ENCODE results near the gene MAPKBP1. TPM values are rescaled to one million over a fixed set of nuclear protein-coding genes. Genes with fewer than 3 reads are reported as not detected.

Gene MAPKBP1
- total and polyA plus RNA-seq, 2 of the 13 experiments (the other 11 are each of a cell fraction or from before 2014, with no cell fraction given): 3.0 to 7.3 TPM

DNA sequence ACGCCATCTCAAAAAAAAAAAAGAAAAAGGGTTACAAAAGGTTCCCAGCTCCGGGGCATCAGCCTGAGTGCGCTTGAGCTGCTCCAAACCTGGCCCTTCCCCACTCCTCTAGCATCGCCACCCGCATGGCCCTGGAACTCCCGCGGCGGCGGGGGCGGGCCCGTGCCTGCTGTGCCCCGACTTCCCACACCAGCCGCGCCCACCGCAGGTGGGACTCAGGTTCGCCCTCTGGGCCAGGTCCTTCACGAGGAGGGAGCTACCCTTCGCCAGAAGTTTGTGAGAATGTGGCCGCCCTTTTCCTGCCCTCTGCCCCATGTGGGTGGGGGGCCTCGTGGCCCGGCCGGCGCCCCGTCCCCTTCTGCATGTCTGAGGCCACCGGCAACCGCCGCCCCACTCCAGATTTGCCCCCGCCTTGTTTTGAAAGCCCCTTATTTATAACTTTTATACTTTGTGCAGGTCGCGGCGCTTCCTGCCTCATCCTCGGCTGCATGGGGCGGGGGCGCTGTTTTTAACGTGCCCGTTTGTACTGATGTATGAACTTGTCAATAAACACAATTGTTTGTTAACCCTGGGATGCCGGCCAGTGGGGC, 53.1 kb downstream of the MAPKBP1 start (continued):
- TF ChIP-seq, protein P1, sequence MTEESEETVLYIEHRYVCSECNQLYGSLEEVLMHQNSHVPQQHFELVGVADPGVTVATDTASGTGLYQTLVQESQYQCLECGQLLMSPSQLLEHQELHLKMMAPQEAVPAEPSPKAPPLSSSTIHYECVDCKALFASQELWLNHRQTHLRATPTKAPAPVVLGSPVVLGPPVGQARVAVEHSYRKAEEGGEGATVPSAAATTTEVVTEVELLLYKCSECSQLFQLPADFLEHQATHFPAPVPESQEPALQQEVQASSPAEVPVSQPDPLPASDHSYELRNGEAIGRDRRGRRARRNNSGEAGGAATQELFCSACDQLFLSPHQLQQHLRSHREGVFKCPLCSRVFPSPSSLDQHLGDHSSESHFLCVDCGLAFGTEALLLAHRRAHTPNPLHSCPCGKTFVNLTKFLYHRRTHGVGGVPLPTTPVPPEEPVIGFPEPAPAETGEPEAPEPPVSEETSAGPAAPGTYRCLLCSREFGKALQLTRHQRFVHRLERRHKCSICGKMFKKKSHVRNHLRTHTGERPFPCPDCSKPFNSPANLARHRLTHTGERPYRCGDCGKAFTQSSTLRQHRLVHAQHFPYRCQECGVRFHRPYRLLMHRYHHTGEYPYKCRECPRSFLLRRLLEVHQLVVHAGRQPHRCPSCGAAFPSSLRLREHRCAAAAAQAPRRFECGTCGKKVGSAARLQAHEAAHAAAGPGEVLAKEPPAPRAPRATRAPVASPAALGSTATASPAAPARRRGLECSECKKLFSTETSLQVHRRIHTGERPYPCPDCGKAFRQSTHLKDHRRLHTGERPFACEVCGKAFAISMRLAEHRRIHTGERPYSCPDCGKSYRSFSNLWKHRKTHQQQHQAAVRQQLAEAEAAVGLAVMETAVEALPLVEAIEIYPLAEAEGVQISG (CRISPR knock-in tag; IDR thresholded peaks at IDR 0.05): no peak
- peak; percentile 9; the same call in 1 of the 2 replicates for TF ChIP-seq MTA1 (CRISPR knock-in tag; IDR thresholded peaks at IDR 0.05; ENCODE audit: borderline replicate concordance)
- TF ChIP-seq SPEN (CRISPR knock-in tag; IDR thresholded peaks at IDR 0.05; ENCODE audit: low read depth): peak; percentile 21; the same call in 1 of the 2 replicates
- TF ChIP-seq, protein P2, sequence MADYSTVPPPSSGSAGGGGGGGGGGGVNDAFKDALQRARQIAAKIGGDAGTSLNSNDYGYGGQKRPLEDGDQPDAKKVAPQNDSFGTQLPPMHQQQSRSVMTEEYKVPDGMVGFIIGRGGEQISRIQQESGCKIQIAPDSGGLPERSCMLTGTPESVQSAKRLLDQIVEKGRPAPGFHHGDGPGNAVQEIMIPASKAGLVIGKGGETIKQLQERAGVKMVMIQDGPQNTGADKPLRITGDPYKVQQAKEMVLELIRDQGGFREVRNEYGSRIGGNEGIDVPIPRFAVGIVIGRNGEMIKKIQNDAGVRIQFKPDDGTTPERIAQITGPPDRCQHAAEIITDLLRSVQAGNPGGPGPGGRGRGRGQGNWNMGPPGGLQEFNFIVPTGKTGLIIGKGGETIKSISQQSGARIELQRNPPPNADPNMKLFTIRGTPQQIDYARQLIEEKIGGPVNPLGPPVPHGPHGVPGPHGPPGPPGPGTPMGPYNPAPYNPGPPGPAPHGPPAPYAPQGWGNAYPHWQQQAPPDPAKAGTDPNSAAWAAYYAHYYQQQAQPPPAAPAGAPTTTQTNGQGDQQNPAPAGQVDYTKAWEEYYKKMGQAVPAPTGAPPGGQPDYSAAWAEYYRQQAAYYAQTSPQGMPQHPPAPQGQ (CRISPR knock-in tag; IDR thresholded peaks at IDR 0.05; ENCODE audit: borderline replicate concordance): no peak
- no peak for TF ChIP-seq ZSCAN9 (CRISPR knock-in tag; IDR thresholded peaks at IDR 0.05; ENCODE audit: borderline replicate concordance)
- TF ChIP-seq PHF8 (CRISPR knock-in tag; IDR thresholded peaks at IDR 0.05): peak; percentile 4; the same call in 1 of the 2 replicates
- no peak for TF ChIP-seq XBP1 (CRISPR knock-in tag; IDR thresholded peaks at IDR 0.05)
- TF ChIP-seq, protein P3, sequence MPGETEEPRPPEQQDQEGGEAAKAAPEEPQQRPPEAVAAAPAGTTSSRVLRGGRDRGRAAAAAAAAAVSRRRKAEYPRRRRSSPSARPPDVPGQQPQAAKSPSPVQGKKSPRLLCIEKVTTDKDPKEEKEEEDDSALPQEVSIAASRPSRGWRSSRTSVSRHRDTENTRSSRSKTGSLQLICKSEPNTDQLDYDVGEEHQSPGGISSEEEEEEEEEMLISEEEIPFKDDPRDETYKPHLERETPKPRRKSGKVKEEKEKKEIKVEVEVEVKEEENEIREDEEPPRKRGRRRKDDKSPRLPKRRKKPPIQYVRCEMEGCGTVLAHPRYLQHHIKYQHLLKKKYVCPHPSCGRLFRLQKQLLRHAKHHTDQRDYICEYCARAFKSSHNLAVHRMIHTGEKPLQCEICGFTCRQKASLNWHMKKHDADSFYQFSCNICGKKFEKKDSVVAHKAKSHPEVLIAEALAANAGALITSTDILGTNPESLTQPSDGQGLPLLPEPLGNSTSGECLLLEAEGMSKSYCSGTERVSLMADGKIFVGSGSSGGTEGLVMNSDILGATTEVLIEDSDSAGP (CRISPR knock-in tag; IDR thresholded peaks at IDR 0.05; ENCODE audit: borderline replicate concordance): peak; percentile 46; the same call in 1 of the 2 replicates
- TF ChIP-seq NBN (conservative IDR thresholded peaks at IDR 0.05): no peak
- TF ChIP-seq, protein P4, sequence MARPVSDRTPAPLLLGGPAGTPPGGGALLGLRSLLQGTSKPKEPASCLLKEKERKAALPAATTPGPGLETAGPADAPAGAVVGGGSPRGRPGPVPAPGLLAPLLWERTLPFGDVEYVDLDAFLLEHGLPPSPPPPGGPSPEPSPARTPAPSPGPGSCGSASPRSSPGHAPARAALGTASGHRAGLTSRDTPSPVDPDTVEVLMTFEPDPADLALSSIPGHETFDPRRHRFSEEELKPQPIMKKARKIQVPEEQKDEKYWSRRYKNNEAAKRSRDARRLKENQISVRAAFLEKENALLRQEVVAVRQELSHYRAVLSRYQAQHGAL (CRISPR knock-in tag; IDR thresholded peaks at IDR 0.05; ENCODE audit: not compliant biosample characterization): peak; percentile 30
- TF ChIP-seq, protein P5, sequence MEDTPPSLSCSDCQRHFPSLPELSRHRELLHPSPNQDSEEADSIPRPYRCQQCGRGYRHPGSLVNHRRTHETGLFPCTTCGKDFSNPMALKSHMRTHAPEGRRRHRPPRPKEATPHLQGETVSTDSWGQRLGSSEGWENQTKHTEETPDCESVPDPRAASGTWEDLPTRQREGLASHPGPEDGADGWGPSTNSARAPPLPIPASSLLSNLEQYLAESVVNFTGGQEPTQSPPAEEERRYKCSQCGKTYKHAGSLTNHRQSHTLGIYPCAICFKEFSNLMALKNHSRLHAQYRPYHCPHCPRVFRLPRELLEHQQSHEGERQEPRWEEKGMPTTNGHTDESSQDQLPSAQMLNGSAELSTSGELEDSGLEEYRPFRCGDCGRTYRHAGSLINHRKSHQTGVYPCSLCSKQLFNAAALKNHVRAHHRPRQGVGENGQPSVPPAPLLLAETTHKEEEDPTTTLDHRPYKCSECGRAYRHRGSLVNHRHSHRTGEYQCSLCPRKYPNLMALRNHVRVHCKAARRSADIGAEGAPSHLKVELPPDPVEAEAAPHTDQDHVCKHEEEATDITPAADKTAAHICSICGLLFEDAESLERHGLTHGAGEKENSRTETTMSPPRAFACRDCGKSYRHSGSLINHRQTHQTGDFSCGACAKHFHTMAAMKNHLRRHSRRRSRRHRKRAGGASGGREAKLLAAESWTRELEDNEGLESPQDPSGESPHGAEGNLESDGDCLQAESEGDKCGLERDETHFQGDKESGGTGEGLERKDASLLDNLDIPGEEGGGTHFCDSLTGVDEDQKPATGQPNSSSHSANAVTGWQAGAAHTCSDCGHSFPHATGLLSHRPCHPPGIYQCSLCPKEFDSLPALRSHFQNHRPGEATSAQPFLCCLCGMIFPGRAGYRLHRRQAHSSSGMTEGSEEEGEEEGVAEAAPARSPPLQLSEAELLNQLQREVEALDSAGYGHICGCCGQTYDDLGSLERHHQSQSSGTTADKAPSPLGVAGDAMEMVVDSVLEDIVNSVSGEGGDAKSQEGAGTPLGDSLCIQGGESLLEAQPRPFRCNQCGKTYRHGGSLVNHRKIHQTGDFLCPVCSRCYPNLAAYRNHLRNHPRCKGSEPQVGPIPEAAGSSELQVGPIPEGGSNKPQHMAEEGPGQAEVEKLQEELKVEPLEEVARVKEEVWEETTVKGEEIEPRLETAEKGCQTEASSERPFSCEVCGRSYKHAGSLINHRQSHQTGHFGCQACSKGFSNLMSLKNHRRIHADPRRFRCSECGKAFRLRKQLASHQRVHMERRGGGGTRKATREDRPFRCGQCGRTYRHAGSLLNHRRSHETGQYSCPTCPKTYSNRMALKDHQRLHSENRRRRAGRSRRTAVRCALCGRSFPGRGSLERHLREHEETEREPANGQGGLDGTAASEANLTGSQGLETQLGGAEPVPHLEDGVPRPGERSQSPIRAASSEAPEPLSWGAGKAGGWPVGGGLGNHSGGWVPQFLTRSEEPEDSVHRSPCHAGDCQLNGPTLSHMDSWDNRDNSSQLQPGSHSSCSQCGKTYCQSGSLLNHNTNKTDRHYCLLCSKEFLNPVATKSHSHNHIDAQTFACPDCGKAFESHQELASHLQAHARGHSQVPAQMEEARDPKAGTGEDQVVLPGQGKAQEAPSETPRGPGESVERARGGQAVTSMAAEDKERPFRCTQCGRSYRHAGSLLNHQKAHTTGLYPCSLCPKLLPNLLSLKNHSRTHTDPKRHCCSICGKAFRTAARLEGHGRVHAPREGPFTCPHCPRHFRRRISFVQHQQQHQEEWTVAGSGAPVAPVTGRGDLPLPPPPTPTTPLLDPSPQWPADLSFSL (CRISPR knock-in tag; IDR thresholded peaks at IDR 0.05): 0 out of 2 replicates have a peak, but pooled peaks have one; percentile 22
- TF ChIP-seq HES4 (CRISPR knock-in tag; IDR thresholded peaks at IDR 0.05; ENCODE audit: borderline replicate concordance): 0 out of 2 replicates have a peak, but pooled peaks have one; percentile 59
- peak; percentile 22 for TF ChIP-seq NAIF1 (CRISPR knock-in tag; IDR thresholded peaks at IDR 0.05; ENCODE audit: borderline replicate concordance)
